GM10266 (cell line): ENCODE measurements around the gene KLHL7.
"Not testable (repeated sequence)": the region's sequence is repeated elsewhere in the genome, so short reads cannot be mapped to it uniquely, and the experiment has no call there.

Source experiments
- DNase-seq: peaks from one replicate; pipeline ENCODE4 v3.0.0; 2012; ENCODE audit errors: extremely low spot score
- TF ChIP-seq, protein P1 (sequence below): IDR thresholded peaks from 2 replicates; pipeline ENCODE4 v1.5.1; 2012; ENCODE audit warnings: mild to moderate bottlenecking, low read depth; ENCODE audit not compliant: control insufficient read depth, insufficient read depth; ENCODE audit errors: missing control alignments

KLHL7 gene

DNA sequence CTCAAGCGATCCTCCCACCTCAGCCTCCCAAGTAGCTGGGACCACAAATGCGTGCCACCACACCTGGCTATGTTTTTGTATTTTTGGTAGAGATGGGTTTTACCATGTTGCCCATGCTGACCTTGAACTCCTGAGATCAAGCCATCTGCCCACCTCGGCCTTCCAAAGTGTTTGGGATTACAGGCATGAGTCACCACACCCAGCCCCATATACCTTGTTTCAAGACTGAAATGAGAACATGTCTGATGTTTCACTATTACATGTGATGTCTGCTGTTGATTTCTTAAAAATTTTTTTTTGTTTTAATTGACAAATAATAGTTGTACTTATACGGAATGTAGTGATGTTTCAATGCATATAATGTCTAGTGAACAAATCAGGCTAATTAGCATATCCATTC, 14.5 kb downstream of the KLHL7 start:
- TF ChIP-seq, protein P1, sequence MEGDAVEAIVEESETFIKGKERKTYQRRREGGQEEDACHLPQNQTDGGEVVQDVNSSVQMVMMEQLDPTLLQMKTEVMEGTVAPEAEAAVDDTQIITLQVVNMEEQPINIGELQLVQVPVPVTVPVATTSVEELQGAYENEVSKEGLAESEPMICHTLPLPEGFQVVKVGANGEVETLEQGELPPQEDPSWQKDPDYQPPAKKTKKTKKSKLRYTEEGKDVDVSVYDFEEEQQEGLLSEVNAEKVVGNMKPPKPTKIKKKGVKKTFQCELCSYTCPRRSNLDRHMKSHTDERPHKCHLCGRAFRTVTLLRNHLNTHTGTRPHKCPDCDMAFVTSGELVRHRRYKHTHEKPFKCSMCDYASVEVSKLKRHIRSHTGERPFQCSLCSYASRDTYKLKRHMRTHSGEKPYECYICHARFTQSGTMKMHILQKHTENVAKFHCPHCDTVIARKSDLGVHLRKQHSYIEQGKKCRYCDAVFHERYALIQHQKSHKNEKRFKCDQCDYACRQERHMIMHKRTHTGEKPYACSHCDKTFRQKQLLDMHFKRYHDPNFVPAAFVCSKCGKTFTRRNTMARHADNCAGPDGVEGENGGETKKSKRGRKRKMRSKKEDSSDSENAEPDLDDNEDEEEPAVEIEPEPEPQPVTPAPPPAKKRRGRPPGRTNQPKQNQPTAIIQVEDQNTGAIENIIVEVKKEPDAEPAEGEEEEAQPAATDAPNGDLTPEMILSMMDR: no peak
- DNase-seq: no peak

DNA sequence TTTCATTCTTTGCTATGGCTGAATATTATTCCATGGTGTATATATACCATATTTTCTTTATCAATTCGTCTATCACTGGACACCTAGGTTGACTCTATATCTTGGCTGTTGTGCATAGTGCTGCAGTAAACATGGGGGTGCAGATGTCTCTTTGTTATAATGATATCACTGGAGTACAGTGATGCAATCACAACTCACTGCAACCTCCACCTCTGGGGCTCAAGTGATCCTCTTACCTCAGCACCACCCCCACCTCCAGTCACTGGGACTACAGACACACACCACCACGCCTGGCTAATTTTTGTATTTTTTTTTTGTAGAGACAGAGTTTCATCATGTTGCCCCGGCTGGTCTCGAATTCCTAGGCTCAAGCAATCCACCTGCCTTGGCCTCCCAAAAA, 15.6 kb downstream of the KLHL7 start:
- TF ChIP-seq, protein P1: no peak
- no peak for DNase-seq

DNA sequence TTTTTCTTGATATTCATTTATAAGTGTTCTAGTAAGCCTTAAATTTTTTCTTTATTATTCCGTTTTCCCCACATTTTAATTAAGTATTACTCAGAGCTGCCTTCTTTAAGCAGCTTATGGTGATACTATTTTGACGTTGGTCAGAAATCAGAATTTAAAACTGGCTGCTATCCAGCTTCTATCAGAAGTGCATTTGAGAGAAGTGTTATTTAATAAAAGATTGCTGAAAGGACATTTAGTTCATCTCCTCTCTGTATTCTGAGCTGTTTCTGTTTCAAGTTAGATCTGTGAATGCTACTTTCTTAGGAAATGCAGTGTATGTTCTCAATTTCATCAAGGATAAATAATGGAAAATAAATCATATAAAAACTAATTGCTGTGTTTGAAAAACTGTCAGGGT, 17.4 kb downstream of the KLHL7 start:
- DNase-seq: no peak
- TF ChIP-seq, protein P1: no peak

DNA sequence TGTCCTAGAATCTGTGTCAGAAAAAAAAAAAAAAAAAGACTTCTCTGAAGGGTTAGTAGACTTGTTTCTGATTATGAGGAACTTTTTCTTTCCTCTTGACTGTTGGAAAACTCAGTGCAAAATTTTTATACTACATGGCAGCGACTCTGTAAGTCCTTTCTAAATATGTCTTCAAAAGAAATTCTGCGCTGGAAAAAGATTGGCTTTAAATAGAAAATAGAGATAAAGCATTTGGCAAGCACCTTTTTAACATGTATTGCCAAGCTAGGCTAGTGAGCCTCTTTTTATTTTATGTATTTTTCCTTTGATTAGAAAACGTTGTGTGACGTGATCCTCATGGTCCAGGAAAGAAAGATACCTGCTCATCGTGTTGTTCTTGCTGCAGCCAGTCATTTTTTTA, 17.9 kb downstream of the KLHL7 start:
- TF ChIP-seq, protein P1: no peak
- DNase-seq: no peak

DNA sequence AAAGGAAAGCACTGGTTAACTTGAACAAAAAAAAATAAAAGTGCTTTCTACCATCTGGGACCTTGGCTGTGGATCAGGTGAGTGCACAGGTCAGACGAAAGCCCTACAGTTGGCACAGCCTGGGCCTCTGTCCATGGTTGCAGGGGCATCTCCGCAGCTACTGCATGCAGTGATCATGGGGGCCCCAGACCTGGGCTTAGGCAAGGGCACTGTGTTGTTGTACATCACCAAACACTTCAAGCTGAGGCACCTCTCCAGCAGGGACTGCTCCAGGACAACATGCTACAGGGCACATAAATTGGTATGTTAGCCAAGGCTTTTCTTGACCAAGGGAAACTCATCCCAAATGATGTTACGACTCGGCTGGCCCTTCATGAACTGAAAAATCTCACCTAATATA, 23.5 kb downstream of the KLHL7 start:
- TF ChIP-seq, protein P1: no peak
- no peak for DNase-seq

DNA sequence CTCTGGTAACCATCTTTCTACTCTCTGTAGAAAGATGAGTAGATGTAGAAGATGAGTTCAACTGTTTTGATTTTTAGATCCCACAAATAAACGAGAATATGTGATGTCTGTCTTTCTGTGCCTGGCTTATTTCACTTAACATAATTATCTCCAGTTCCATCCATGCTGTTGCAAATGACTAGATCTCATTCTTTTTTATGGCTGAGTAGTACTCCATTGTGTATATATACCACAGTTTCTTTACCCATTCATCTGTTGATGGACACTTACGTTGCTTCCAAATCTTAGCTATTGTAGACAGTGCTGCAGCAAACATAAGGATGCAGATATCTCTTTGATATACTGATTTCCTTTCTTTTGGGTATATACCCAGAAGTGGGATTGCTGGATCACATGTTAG, 26.2 kb downstream of the KLHL7 start:
- DNase-seq: not testable (repeated sequence)

DNA sequence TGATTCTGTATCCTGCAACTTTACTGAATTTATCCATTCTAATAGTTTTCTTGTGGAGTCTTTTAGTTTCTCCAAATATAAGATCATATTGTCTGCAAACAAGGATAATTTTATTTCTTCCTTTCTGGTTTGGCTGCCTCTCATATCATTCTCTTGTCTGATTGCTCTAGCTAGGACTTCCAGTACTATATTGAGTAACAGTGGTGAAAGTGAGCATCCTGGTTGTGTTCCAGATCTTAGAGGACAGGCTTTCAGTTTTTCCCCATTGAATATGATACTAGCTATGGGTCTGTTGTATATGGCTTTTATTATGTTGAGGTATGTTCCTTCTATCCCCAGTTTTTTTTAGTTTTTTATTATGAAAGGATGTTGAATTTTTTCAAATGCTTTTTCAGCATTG, 28.2 kb downstream of the KLHL7 start:
- DNase-seq: no peak
- TF ChIP-seq, protein P1: no peak

DNA sequence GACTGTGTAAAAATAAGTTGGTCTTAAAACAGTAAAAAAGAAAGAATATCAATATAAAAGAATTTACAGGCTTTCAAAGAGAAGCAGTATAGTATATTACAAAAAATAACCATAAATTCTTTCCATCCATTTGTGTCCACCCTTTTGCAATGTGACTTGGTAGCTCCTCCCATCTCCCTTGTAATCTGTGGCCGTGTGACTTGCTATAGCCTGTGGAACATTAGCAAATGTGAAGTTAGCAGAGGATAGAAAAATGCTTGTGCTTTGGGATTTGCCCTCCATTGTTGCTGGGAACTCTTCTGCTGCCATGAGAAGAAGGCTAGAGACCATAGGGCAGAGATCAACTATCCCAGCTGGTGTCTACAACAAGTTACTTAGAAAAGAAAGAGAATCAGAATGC, 30.2 kb downstream of the KLHL7 start:
- TF ChIP-seq, protein P1: no peak
- no peak for DNase-seq
